ENCODE results near the gene WWP2. TPM values are rescaled to one million over a fixed set of nuclear protein-coding genes. Genes with fewer than 3 reads are reported as not detected.
"Not testable (repeated sequence)": the region's sequence is repeated elsewhere in the genome, so short reads cannot be mapped to it uniquely, and the experiment has no call there.

Gene WWP2
- polyA plus RNA-seq, 3 donors: 29.6 to 54.4 (median 46.0) TPM

- intact Hi-C loops (cut with micrococcal nuclease): not testable (repeated sequence)
Observed at GRCh38 chr16:69950411-69950810, 188.3 kb downstream of the WWP2 start.

GRCh38 chr16:69951017-69951671 is 189.0 kb downstream of the WWP2 start, which contains the start of gene CLEC18A:
TSS of gene CLEC18A (plus strand) at chr16:69951334. CDS start at chr16:69951367, 33 bp downstream.
- H3K4me3 Mint-ChIP-seq; H3K4me2 ChIP-seq (replicated peaks; ENCODE audit: extremely low read depth, low read length, poor library complexity, severe bottlenecking); intact Hi-C loops (cut with micrococcal nuclease); H3K79me2 ChIP-seq (ENCODE audit: insufficient read depth, low read length); H3K27ac ChIP-seq (ENCODE audit: low read depth in 1 of 2, low read length in 2 of 2); H2AFZ ChIP-seq (ENCODE audit: insufficient read depth, low read depth, low read length, poor library complexity, severe bottlenecking); H3K36me3 Mint-ChIP-seq; H3K9me3 Mint-ChIP-seq; H3K4me1 ChIP-seq (ENCODE audit: control insufficient read depth in 1 of 2, insufficient read depth in 2 of 2, low read length in 2 of 2); H3K27me3 Mint-ChIP-seq (ENCODE audit: low read depth in 3 of 3); H3K27me3 ChIP-seq (ENCODE audit: control insufficient read depth in 2 of 2, insufficient read depth in 2 of 2, low read length in 2 of 2); H3K27ac Mint-ChIP-seq; H3K4me1 Mint-ChIP-seq; H3K4me3 ChIP-seq (replicated peaks in 1 of 3; ENCODE audit: low read depth in 2 of 3, low read length in 3 of 3); H3K9me3 ChIP-seq (replicated peaks in 1 of 2; ENCODE audit: control insufficient read depth in 1 of 2, insufficient read depth in 1 of 2, low read length in 2 of 2); H3K36me3 ChIP-seq (replicated peaks in 1 of 2; ENCODE audit: control insufficient read depth in 1 of 2, insufficient read depth in 2 of 2, low read length in 2 of 2); DNase-seq; H3K9ac ChIP-seq (ENCODE audit: insufficient read depth, low read length, poor library complexity, severe bottlenecking); H4K20me1 ChIP-seq (ENCODE audit: insufficient read depth, low read length): not testable (repeated sequence)
- no CpG with 5 or more reads among the region's 26 CpGs for WGBS (ENCODE audit: insufficient coverage)

More at GRCh38 chr16:69950411-69950810, 188.3 kb downstream of the WWP2 start:
- not testable (repeated sequence) for H3K36me3 ChIP-seq (replicated peaks in 1 of 2; ENCODE audit: control insufficient read depth in 1 of 2, insufficient read depth in 2 of 2, low read length in 2 of 2); H3K4me2 ChIP-seq (replicated peaks; ENCODE audit: extremely low read depth, low read length, poor library complexity, severe bottlenecking); H3K9me3 Mint-ChIP-seq; DNase-seq; H3K79me2 ChIP-seq (ENCODE audit: insufficient read depth, low read length); H2AFZ ChIP-seq (ENCODE audit: insufficient read depth, low read depth, low read length, poor library complexity, severe bottlenecking); H3K4me1 Mint-ChIP-seq; H3K27me3 Mint-ChIP-seq (ENCODE audit: low read depth in 3 of 3); H3K27ac Mint-ChIP-seq; H3K4me1 ChIP-seq (ENCODE audit: control insufficient read depth in 1 of 2, insufficient read depth in 2 of 2, low read length in 2 of 2); H3K27ac ChIP-seq (ENCODE audit: low read depth in 1 of 2, low read length in 2 of 2); H3K9ac ChIP-seq (ENCODE audit: insufficient read depth, low read length, poor library complexity, severe bottlenecking); H3K36me3 Mint-ChIP-seq; H3K4me3 Mint-ChIP-seq; H4K20me1 ChIP-seq (ENCODE audit: insufficient read depth, low read length); H3K27me3 ChIP-seq (ENCODE audit: control insufficient read depth in 2 of 2, insufficient read depth in 2 of 2, low read length in 2 of 2); H3K9me3 ChIP-seq (replicated peaks in 1 of 2; ENCODE audit: control insufficient read depth in 1 of 2, insufficient read depth in 1 of 2, low read length in 2 of 2); H3K4me3 ChIP-seq (replicated peaks in 1 of 3; ENCODE audit: low read depth in 2 of 3, low read length in 3 of 3)
- WGBS (ENCODE audit: insufficient coverage): no CpG with 5 or more reads among the region's 17 CpGs

GRCh38 chr16:69951672-69952031 is 189.5 kb downstream of the WWP2 start:
- H3K36me3 ChIP-seq (replicated peaks in 1 of 2; ENCODE audit: control insufficient read depth in 1 of 2, insufficient read depth in 2 of 2, low read length in 2 of 2); DNase-seq; H3K4me3 ChIP-seq (replicated peaks in 1 of 3; ENCODE audit: low read depth in 2 of 3, low read length in 3 of 3); H3K79me2 ChIP-seq (ENCODE audit: insufficient read depth, low read length); H3K36me3 Mint-ChIP-seq; H3K9ac ChIP-seq (ENCODE audit: insufficient read depth, low read length, poor library complexity, severe bottlenecking); H3K4me2 ChIP-seq (replicated peaks; ENCODE audit: extremely low read depth, low read length, poor library complexity, severe bottlenecking); H3K4me3 Mint-ChIP-seq; H3K27me3 Mint-ChIP-seq (ENCODE audit: low read depth in 3 of 3); H3K4me1 Mint-ChIP-seq; H3K9me3 ChIP-seq (replicated peaks in 1 of 2; ENCODE audit: control insufficient read depth in 1 of 2, insufficient read depth in 1 of 2, low read length in 2 of 2); H4K20me1 ChIP-seq (ENCODE audit: insufficient read depth, low read length); H3K27ac ChIP-seq (ENCODE audit: low read depth in 1 of 2, low read length in 2 of 2); H3K27ac Mint-ChIP-seq; H3K27me3 ChIP-seq (ENCODE audit: control insufficient read depth in 2 of 2, insufficient read depth in 2 of 2, low read length in 2 of 2); intact Hi-C loops (cut with micrococcal nuclease); H3K4me1 ChIP-seq (ENCODE audit: control insufficient read depth in 1 of 2, insufficient read depth in 2 of 2, low read length in 2 of 2); H3K9me3 Mint-ChIP-seq; H2AFZ ChIP-seq (ENCODE audit: insufficient read depth, low read depth, low read length, poor library complexity, severe bottlenecking): not testable (repeated sequence)
- WGBS (ENCODE audit: insufficient coverage): no CpG with 5 or more reads among the region's 14 CpGs

GRCh38 chr16:69952116-69952515 is 190.0 kb downstream of the WWP2 start:
- H3K9ac ChIP-seq (ENCODE audit: insufficient read depth, low read length, poor library complexity, severe bottlenecking); H3K4me1 ChIP-seq (ENCODE audit: control insufficient read depth in 1 of 2, insufficient read depth in 2 of 2, low read length in 2 of 2); H3K4me3 ChIP-seq (replicated peaks in 1 of 3; ENCODE audit: low read depth in 2 of 3, low read length in 3 of 3); H3K79me2 ChIP-seq (ENCODE audit: insufficient read depth, low read length); intact Hi-C loops (cut with micrococcal nuclease); H3K27me3 ChIP-seq (ENCODE audit: control insufficient read depth in 2 of 2, insufficient read depth in 2 of 2, low read length in 2 of 2); H3K27ac ChIP-seq (ENCODE audit: low read depth in 1 of 2, low read length in 2 of 2); H3K36me3 ChIP-seq (replicated peaks in 1 of 2; ENCODE audit: control insufficient read depth in 1 of 2, insufficient read depth in 2 of 2, low read length in 2 of 2); H3K4me1 Mint-ChIP-seq; DNase-seq; H3K27me3 Mint-ChIP-seq (ENCODE audit: low read depth in 3 of 3); H4K20me1 ChIP-seq (ENCODE audit: insufficient read depth, low read length); H3K4me3 Mint-ChIP-seq; H3K9me3 Mint-ChIP-seq; H3K27ac Mint-ChIP-seq; H3K9me3 ChIP-seq (replicated peaks in 1 of 2; ENCODE audit: control insufficient read depth in 1 of 2, insufficient read depth in 1 of 2, low read length in 2 of 2); H3K36me3 Mint-ChIP-seq; H2AFZ ChIP-seq (ENCODE audit: insufficient read depth, low read depth, low read length, poor library complexity, severe bottlenecking); H3K4me2 ChIP-seq (replicated peaks; ENCODE audit: extremely low read depth, low read length, poor library complexity, severe bottlenecking): not testable (repeated sequence)
- no CpG with 5 or more reads among the region's 15 CpGs for WGBS (ENCODE audit: insufficient coverage)
